ENCODE results near the gene MEF2D. TPM values are rescaled to one million over a fixed set of nuclear protein-coding genes. Genes with fewer than 3 reads are reported as not detected.

MEF2D gene
- 4.9 TPM for total RNA-seq

GRCh38 chr1:156500543-156500792, at the start of gene MEF2D:
MEF2D (minus strand) TSS chr1:156500775; CDS start chr1:156483292, 17,483 bp downstream.
- FAIRE-seq (no peak), DNase-seq (ENCODE audit: low spot score in 2 of 2) (no peak)

DNA sequence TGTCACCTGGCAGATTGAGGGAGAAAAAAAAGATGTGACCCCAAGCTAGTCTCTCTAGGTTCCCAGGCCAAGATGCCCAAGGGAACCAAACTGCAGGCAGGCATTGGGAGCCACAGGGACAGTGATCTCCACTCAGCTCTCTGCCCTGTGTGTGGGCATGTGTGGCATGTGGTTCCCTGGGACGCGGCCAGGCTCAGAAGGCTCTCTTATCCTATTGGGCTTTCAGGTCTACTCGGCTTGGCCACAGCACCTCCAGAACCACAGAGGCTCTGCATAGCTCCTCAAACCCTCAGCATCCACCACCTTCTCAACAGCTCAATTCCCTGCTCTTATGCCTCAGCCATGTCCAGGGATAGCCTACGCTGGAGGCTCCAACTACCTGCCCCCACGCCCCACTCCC, 49.8 kb upstream of the MEF2D start:
- FAIRE-seq = no peak
- no peak for DNase-seq (ENCODE audit: low spot score in 2 of 2)

DNA sequence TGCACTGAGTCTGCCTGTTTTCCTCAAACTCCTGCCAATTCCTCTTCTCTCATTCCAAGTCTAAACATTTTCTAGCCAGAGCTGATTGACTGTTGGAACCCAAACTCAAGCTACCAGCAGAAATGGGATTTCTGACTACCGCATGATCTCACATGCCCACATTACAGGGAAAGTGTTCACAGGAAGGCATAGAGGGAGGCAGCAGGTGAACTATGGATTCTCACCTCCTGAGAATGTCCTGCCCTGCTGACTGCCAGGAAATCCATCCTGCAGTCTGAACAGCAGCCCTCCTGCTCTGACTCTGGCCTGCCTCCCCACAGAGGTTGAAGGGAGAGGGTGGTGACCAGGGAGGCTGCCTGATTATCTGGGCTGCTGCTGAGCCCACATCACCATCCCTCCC, 49.3 kb upstream of the MEF2D start:
- no peak for FAIRE-seq
- no peak for DNase-seq (ENCODE audit: low spot score in 2 of 2)

DNA sequence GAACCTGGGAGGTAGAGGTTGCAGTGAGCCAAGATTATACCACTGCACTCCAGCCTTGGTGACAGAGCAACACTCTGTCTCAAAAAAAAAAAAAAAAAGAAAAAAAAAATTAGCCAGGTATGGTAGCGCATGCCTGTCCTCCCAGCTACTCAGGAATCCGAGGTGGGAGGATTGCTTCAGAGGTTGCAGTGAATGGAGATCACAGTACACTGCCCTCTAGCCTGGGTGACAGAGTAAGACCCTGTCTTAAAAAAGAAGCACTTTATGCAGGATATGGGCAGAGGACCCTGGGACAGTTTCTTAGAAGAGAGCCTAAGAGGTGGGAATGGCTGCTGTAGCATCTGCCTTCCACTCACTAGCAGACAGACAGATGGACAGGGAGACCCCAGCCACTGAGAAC, 48.8 kb upstream of the MEF2D start:
- FAIRE-seq (no peak), DNase-seq (ENCODE audit: low spot score in 2 of 2) (no peak)

DNA sequence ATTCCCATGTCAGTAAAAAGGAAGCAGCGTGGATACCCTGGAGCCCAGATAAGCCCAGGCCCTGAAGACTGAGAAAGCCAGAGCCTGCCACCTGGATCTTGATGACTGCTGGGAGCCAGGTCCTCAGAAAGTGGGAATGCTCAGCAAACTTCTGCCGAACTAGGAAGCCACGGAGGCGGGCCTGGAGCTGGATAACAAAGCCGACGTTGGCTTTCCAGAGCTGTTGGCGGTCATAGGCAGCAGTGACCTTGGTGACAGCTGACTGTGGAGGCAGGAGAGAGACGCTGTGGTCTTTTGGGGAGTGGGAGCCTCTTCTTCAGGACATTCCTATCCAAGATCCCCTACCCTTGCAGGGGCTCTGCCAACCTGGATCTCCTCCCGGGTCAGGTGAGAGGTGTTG, 47.4 kb upstream of the MEF2D start:
- no peak for DNase-seq (ENCODE audit: low spot score in 2 of 2)
- no peak for FAIRE-seq

- DNase-seq (ENCODE audit: low spot score in 2 of 2) (no peak), FAIRE-seq (no peak)
These were observed 46.9 kb upstream of the MEF2D start for GRCh38 chr1:156547434-156547833.

GRCh38 chr1:156546267-156546666, 45.7 kb upstream of the MEF2D start:
- FAIRE-seq (no peak), DNase-seq (ENCODE audit: low spot score in 2 of 2) (no peak)

- DNase-seq (ENCODE audit: low spot score in 2 of 2) = no peak
- FAIRE-seq = no peak
These were observed 44.1 kb upstream of the MEF2D start for GRCh38 chr1:156544592-156545102.

GRCh38 chr1:156543066-156543465, 42.5 kb upstream of the MEF2D start:
- DNase-seq (ENCODE audit: low spot score in 2 of 2) (no peak), FAIRE-seq (no peak)

- DNase-seq (ENCODE audit: low spot score in 2 of 2) (no peak), FAIRE-seq (no peak)
These were observed 40.4 kb upstream of the MEF2D start for GRCh38 chr1:156540955-156541354.

DNA sequence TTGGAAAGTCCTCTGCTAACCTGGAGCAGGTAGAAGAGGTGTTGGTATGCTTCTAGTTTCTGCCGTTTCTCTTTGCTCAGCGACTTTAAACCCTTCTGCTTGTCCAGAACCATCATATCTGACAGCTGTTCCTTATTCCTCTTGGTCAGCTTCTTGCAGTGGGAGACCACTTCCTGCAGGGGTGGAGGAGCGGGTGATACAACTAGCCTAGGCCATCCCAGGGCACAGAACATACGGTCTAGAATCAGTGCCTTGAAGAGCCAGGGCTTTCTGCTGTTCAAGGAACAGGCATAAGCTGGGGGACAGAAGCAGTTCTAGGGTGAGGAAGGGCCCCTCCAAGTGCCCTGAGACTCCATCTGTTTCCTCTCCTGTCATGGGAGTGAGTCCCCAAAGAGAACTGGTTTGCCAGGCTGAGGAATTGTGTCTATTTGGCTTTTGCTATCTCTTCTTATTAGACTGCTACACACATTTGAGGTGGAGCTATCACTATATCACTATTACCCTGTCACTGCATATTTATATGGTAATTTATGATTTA, 39.3 kb upstream of the MEF2D start:
- no peak for FAIRE-seq
- no peak for DNase-seq (ENCODE audit: low spot score in 2 of 2)

DNA sequence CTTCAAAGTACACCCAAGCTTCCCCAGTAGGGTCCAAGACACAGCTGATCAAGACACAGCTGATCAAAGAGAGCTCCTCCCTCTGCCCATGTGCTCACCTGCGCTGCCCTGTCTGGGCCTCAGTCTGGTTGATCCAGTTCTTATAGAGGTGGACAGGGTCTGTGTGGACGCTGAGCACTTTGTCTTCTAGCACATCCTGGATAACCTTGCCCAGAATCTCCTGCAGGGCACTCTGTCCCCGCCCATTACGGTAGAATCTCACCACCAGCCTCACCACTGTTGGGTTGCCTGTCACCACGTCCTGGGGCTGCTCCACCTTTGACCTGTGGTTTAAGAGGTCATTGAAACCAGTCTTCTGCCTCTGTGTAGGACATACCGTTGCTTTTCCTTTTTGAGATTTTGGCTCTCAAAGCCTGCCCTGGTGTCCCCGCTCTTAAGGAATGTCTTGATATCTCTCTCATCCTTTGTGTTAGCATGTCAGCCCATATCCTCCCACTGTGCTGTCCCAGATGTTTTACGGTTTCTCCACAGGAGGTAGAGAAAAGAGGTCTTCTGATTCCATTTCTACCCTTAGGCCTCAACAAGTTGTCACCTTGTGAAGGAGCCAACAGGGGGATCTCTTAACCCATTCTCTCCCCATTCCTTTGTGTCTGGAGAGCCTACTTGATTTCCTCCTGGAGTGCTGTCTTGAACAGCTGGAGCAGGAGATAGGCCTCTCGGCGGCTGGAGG, 38.3 kb upstream of the MEF2D start:
- no peak for FAIRE-seq
- no peak for DNase-seq (ENCODE audit: low spot score in 2 of 2)

DNA sequence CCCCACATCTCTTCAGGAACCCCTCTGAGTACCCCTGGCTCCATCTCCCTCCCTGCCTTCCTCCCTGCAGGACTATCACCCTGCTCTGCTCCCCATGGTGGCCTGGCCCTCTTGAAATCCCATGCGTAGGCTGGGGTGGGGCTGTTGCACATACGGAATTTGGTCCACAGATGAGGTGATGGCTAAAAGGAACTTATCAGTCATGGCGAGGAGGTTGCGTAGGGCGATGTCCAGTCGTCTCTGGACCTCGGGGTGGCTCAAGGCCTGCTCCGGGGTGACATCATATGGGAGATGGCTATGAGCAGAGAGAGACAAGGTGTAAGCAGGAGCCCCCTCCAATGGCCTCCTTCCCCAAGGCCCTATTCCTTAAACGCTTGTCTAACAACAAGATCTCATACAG, 36.5 kb upstream of the MEF2D start:
- DNase-seq (ENCODE audit: low spot score in 2 of 2) (no peak), FAIRE-seq (no peak)

DNA sequence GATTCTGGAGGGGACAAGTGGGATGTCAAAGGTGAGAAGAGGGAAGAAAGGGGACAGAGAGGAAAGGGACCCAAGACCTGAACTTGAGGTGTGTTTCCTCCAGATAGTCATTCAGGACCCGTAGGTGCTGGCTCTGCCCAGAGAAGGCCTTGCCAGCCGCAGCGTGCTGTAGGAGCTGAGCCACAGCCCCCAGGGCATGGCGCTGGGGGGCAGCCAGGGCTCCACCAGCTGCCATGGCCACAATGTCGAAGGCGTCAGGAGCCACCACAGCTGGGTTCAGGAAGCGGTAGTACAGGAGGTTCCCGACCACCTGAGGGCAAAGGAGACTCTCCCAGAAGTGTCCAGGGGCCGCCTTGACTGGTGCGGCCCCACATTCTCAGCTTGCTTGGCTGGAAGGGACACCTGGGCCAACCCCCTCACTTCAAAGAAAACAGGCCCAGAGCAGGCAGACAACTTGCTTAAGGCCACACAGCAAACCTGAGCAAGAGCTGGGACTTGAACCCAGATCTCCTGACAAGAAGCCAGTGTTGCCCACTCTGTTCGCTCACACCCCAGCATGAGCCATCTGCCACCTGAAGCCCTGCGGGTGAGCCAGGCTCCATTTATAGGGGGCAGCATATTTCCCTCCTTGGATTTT, 34.0 kb upstream of the MEF2D start:
- FAIRE-seq (no peak), DNase-seq (ENCODE audit: low spot score in 2 of 2) (no peak)

DNA sequence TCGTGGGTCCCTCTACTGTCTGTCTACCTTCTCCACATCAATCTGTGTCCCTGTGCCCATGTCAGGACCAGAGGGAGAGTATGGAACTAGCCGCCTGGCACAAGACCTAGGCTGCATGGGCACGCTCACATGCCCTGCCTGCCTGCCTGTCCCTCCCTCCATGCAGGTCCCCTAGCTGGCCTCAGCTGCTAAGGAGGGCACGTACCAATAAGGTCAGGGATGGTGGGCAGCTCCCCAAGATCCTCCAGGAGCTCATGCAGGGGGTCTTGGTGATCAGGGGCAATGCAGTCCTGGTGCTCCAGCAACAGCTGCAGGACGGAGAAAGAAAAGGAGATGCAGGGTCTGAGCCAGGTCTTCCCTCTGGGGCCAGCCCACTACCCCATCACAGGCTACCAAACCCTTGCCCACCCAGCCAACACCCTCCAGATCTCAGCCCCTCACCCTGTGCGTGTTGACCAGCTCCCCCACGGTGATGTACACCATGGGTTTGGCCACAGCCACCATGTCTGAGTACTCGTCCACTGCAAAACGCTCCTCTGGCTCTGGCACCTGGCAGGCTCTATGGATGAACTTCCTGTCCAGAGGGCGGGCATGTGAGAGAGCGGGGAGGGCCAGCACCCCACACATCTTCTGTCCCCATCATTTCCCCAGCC, 33.1 kb upstream of the MEF2D start:
- DNase-seq (ENCODE audit: low spot score in 2 of 2) (no peak), FAIRE-seq (no peak)

DNA sequence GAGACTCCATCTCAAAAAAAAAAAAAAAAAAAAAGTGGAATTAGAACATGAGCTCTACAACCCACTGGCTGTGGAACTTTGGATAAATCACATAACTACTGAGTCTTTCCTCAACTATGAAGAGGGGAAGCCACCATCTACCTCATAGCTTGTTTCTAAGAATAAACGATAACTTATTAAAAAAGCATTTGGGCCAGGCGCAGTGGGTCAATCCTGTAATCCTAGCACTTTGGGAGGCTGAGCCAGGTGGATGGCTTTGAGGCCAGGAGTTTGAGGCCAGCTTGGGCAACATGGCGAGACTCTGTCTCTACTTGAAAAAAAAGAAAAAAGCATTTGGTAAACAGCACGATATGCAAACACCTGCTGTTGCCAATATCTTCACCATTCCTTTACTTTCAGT, 31.8 kb upstream of the MEF2D start:
- DNase-seq (ENCODE audit: low spot score in 2 of 2) (no peak), FAIRE-seq (no peak)

DNA sequence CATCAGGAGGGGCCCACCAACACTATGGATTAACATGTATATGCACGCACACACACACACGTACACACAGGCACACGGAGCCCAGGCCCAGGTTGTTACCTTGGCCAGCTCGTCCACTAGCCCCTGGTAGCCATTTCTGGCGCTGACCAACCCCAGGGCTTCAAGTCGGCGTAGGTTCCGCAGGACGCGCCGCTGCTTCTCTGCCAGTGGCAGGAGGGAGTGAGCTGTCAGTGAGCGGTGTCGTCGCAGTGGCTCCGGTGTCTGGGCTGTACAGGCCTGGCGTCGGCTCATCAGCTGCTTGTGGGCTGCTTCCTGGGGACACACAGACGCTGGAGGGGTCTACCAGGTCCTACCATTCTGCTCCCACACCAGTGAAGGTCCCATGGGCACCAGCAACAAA, 29.4 kb upstream of the MEF2D start:
- FAIRE-seq = no peak
- DNase-seq (ENCODE audit: low spot score in 2 of 2) = no peak

- DNase-seq (ENCODE audit: low spot score in 2 of 2) = no peak
These were observed 28.4 kb upstream of the MEF2D start for GRCh38 chr1:156528875-156529425.

GRCh38 chr1:156528231-156528630, 27.7 kb upstream of the MEF2D start:
- FAIRE-seq (no peak), DNase-seq (ENCODE audit: low spot score in 2 of 2) (no peak)

More at GRCh38 chr1:156528875-156529425, 28.4 kb upstream of the MEF2D start:
- no peak for FAIRE-seq

GRCh38 chr1:156527584-156527983, 27.0 kb upstream of the MEF2D start:
- DNase-seq (ENCODE audit: low spot score in 2 of 2) (no peak), FAIRE-seq (no peak)

GRCh38 chr1:156525856-156526489, 25.4 kb upstream of the MEF2D start:
- FAIRE-seq = no peak
- DNase-seq (ENCODE audit: low spot score in 2 of 2) = no peak

Measured in frontal cortex (tissue), 4 donors.